PFSK-1 (cell line): ENCODE results near the gene LANCL1. TPM values are rescaled to one million over a fixed set of nuclear protein-coding genes. Genes with fewer than 3 reads are reported as not detected.
A peak's percentile ranks its signal among the peaks of the same experiment; 100 is the strongest.

Source experiments
- FOXP2 ChIP-seq: optimal IDR thresholded peaks from 2 replicates; pipeline ENCODE3; 2011; ENCODE audit warnings: borderline replicate concordance, control low read depth, inconsistent platforms; ENCODE audit not compliant: insufficient read depth; ENCODE audit errors: extremely low read length, extremely low read depth
- POLR2AphosphoS5 ChIP-seq: IDR thresholded peaks from 2 replicates; pipeline ENCODE4 v1.6.1; 2012; ENCODE audit warnings: low read depth, mild to moderate bottlenecking, control low read depth, low read length, moderate library complexity
- SIN3A ChIP-seq: IDR thresholded peaks from 2 replicates; pipeline ENCODE4 v1.6.1; 2012; ENCODE audit warnings: mild to moderate bottlenecking, low read length, moderate library complexity, borderline replicate concordance; ENCODE audit not compliant: insufficient read depth
- TAF1 ChIP-seq: IDR thresholded peaks from 2 replicates; pipeline ENCODE4 v1.6.1; 2012; ENCODE audit warnings: low read length, control low read depth, borderline replicate concordance; ENCODE audit not compliant: insufficient read depth
- polyA plus RNA-seq: library from polyadenylated mRNA; unstranded; fragments of >200 nt; gene quantifications from one replicate; pipeline ENCODE4 v1.2.1, GENCODE V29; 2012; ENCODE audit warnings: low read depth, missing spikeins; ENCODE audit not compliant: insufficient read length
- TF ChIP-seq, protein P1 (sequence below), 2 experiments: IDR thresholded peaks; 2 replicates each; pipeline versions ENCODE4 v1.6.1 to v1.8.0; 2011 to 2012; ENCODE audit warnings: low read depth in 2 of 2, low read length in 2 of 2, control low read depth in 1 of 2, inconsistent platforms in 1 of 2, mild to moderate bottlenecking in 1 of 2, moderate library complexity in 1 of 2; ENCODE audit not compliant: insufficient read depth in 1 of 2

LANCL1 gene, protein sequence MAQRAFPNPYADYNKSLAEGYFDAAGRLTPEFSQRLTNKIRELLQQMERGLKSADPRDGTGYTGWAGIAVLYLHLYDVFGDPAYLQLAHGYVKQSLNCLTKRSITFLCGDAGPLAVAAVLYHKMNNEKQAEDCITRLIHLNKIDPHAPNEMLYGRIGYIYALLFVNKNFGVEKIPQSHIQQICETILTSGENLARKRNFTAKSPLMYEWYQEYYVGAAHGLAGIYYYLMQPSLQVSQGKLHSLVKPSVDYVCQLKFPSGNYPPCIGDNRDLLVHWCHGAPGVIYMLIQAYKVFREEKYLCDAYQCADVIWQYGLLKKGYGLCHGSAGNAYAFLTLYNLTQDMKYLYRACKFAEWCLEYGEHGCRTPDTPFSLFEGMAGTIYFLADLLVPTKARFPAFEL
- polyA plus RNA-seq: 5.3 TPM

- TF ChIP-seq, protein P1, sequence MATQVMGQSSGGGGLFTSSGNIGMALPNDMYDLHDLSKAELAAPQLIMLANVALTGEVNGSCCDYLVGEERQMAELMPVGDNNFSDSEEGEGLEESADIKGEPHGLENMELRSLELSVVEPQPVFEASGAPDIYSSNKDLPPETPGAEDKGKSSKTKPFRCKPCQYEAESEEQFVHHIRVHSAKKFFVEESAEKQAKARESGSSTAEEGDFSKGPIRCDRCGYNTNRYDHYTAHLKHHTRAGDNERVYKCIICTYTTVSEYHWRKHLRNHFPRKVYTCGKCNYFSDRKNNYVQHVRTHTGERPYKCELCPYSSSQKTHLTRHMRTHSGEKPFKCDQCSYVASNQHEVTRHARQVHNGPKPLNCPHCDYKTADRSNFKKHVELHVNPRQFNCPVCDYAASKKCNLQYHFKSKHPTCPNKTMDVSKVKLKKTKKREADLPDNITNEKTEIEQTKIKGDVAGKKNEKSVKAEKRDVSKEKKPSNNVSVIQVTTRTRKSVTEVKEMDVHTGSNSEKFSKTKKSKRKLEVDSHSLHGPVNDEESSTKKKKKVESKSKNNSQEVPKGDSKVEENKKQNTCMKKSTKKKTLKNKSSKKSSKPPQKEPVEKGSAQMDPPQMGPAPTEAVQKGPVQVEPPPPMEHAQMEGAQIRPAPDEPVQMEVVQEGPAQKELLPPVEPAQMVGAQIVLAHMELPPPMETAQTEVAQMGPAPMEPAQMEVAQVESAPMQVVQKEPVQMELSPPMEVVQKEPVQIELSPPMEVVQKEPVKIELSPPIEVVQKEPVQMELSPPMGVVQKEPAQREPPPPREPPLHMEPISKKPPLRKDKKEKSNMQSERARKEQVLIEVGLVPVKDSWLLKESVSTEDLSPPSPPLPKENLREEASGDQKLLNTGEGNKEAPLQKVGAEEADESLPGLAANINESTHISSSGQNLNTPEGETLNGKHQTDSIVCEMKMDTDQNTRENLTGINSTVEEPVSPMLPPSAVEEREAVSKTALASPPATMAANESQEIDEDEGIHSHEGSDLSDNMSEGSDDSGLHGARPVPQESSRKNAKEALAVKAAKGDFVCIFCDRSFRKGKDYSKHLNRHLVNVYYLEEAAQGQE (IDR thresholded peaks at IDR 0.05; ENCODE audit: insufficient read depth in 1 of 2, low read depth in 2 of 2, low read length in 2 of 2): no peak
- TF ChIP-seq POLR2AphosphoS5: peak; percentile 76
Measured at GRCh38 chr2:210476194-210477128, at the start of gene LANCL1. Gene LANCL1 (minus strand): TSS chr2:210476759. CDS start chr2:210476396, 363 bp downstream.

DNA sequence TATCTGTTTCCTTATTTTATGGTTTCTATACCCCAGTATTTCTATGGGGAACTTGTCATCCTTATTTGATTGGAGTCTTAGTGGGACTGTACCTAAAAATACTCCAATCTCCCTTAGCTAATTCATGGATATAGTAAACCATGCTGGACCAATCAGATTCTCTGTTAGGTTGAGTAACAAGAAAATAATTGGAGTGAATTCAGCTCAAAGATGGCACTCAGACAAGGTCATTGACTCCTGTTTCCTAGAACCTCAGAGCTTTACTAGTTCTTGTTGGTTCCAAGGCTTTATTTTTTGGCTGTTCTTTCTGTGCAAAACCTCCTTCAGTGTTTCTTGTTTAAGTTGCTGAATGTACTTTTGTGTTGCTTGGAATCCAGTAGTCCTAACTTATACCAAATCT, 48.0 kb upstream of the LANCL1 start:
- TF ChIP-seq FOXP2: no peak
- no peak for TF ChIP-seq TAF1
- TF ChIP-seq POLR2AphosphoS5: no peak
- no peak for TF ChIP-seq SIN3A
- TF ChIP-seq, protein P1 (IDR thresholded peaks at IDR 0.05; ENCODE audit: insufficient read depth in 1 of 2, low read depth in 2 of 2, low read length in 2 of 2): no peak

DNA sequence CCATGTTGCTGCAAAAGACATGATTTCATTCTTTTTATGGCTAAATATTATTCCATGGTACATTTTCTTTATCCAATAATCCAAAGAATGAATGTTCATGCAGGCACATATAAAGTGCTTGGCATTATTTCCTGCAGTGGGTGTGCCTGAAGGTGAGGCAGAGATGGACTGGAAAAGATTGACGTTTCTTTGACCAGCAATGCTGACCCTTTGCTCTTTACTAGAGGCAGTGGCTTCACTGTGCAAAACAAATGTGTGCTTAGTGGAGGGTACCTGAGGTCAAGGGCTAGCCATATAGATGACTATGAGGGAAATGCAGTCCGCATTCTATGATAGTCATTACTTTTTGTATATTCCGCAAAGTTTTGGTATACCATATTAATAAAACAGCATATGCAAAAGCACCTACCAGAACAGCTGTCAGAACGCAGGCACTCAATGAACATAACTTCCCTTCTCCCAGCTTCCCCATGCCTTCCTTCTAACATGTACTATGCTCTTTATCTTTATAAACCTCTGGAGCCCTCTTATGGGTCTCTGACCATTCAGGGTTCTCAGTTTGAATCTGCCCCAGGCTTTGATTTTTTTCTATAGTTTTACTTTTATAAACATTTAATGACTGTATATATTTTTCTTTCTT, 47.2 kb upstream of the LANCL1 start:
- TF ChIP-seq SIN3A: no peak
- TF ChIP-seq, protein P1 (IDR thresholded peaks at IDR 0.05; ENCODE audit: insufficient read depth in 1 of 2, low read depth in 2 of 2, low read length in 2 of 2): no peak
- no peak for TF ChIP-seq TAF1
- no peak for TF ChIP-seq POLR2AphosphoS5
- no peak for TF ChIP-seq FOXP2

DNA sequence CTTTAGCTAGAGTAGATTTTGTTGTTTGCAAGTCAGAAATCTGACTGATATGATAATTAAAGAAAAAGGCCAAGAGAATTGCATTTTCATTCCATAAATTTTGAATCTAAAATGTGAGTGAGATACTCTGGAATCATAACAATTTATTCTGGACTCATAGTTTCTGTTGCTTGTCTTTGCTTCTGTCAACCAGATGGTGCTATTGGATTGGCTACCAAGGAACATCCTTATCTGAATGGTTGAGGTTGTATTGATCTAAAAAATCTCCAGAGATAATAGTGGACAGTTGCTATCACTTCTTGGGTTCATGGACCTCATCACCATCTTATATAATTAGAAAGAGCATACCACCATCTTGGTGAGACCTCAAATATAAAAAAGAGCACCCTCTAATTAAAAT, 45.8 kb upstream of the LANCL1 start:
- no peak for TF ChIP-seq SIN3A
- TF ChIP-seq, protein P1 (IDR thresholded peaks at IDR 0.05; ENCODE audit: insufficient read depth in 1 of 2, low read depth in 2 of 2, low read length in 2 of 2): no peak
- TF ChIP-seq TAF1: no peak
- TF ChIP-seq POLR2AphosphoS5: no peak
- no peak for TF ChIP-seq FOXP2
